HepG2 (cell line): ENCODE data around the gene SUSD2. TPM values are rescaled to one million over a fixed set of nuclear protein-coding genes. Genes with fewer than 3 reads are reported as not detected.

Source experiments
- ATAC-seq: fragments of 200-7000 bp; cut with Tn5 transposase; 3 replicates; pipeline ENCODE4 v1.9.1; 2020; ENCODE audit warnings: mild to moderate bottlenecking, moderate library complexity
- BruUV-seq: library from RNA; stranded (reverse); fragments of 400-500 nt; replicated peaks from 2 replicates; lab custom pipeline; 2021; lab: Mats Ljungman, UMichigan
- CTCF ChIA-PET: fragments of 300-600 bp; formaldehyde crosslinking; extraction: SDS; loops from one replicate; lab custom pipeline; 2021; ENCODE audit warnings: low total read pairs, inconsistent platforms, low intra/inter-chr PET ratio; lab: Yijun Ruan, JAX
- POLR2A ChIA-PET: fragments of 350-600 bp; sonication (Branson Sonifier 250); formaldehyde crosslinking; loops from one replicate; lab custom pipeline; 2020; ENCODE audit warnings: antibody characterized with exemption, inconsistent platforms; lab: Yijun Ruan, JAX
- DNase-seq: peaks from one replicate; pipeline ENCODE4 v3.0.0-alpha.2; 2015; ENCODE audit warnings: low spot score
- FAIRE-seq: peaks from 3 replicates; lab custom pipeline; 2011; peaks lifted over from hg19 to GRCh38; lab: Jason Lieb, UNC
- H2AFZ ChIP-seq: one replicate; pipeline ENCODE4 v1.6.1; 2011; ENCODE audit warnings: low read length, inconsistent platforms
- H3K27ac ChIP-seq: fragments of 300-600 bp; 3 replicates; pipeline ENCODE4 v1.8.0; 2011; ENCODE audit warnings: mixed run types, mild to moderate bottlenecking, mixed read lengths, low read length, inconsistent platforms; ENCODE audit not compliant: insufficient read depth; ENCODE audit errors: extremely low read length
- H3K27me3 ChIP-seq, 2 experiments: fragments of 200-600 bp in 1 of 2; 2 replicates in 1 of 2; 3 replicates in 1 of 2; pipeline versions ENCODE4 v1.6.0 to v1.8.0; 2011; ENCODE audit warnings: low read length in 2 of 2, mild to moderate bottlenecking in 2 of 2, moderate library complexity in 2 of 2, inconsistent platforms in 1 of 2; ENCODE audit not compliant: insufficient read depth in 2 of 2, control insufficient read depth in 1 of 2
- H3K36me3 ChIP-seq, 2 experiments: fragments of 200-600 bp in 1 of 2; replicated peaks in 1 of 2; 2 replicates in 1 of 2; 3 replicates in 1 of 2; pipeline versions ENCODE4 v1.5.1 to v1.8.0; 2011; ENCODE audit warnings: low read length in 2 of 2, inconsistent platforms in 1 of 2; ENCODE audit not compliant: insufficient read depth in 2 of 2, control insufficient read depth in 1 of 2
- H3K4me1 ChIP-seq: 2 replicates; pipeline ENCODE4 v1.5.1; 2012; ENCODE audit warnings: low read length, inconsistent platforms; ENCODE audit not compliant: insufficient read depth
- H3K4me2 ChIP-seq: 2 replicates; pipeline ENCODE4 v1.6.0; 2011; ENCODE audit warnings: low read depth, low read length, inconsistent platforms
- H3K4me3 ChIP-seq, 3 experiments: fragments of 200-600 bp in 1 of 3; sonication (generic), shearing (Covaris generic) in 1 of 3; replicated peaks in 1 of 3; 2 replicates each; pipeline ENCODE4 v1.5.1; 2011 to 2016; ENCODE audit warnings: low read length in 3 of 3, inconsistent platforms in 2 of 3, low read depth in 2 of 3, mild to moderate bottlenecking in 2 of 3, control low read depth in 1 of 3, mixed read lengths in 1 of 3; ENCODE audit not compliant: insufficient read depth in 1 of 3
- H3K79me2 ChIP-seq: one replicate; pipeline ENCODE4 v1.6.1; 2011; ENCODE audit warnings: low read length, inconsistent platforms; ENCODE audit not compliant: insufficient read depth
- H3K9ac ChIP-seq: 2 replicates; pipeline ENCODE4 v1.6.0; 2011; ENCODE audit warnings: mild to moderate bottlenecking, low read depth, low read length, inconsistent platforms; ENCODE audit not compliant: insufficient read depth
- H3K9me3 ChIP-seq: 2 replicates; pipeline ENCODE4 v1.5.1; 2012; ENCODE audit warnings: mild to moderate bottlenecking, low read length
- H4K20me1 ChIP-seq: 2 replicates; pipeline ENCODE4 v1.6.0; 2011; ENCODE audit warnings: inconsistent platforms, mild to moderate bottlenecking, low read length, moderate library complexity; ENCODE audit not compliant: insufficient read depth
- AGO2 ChIP-seq: fragments of 200-400 bp; formaldehyde crosslinking; optimal IDR thresholded peaks from 2 replicates; pipeline ENCODE3; 2017; ENCODE audit warnings: mild to moderate bottlenecking, low read depth, low read length, moderate library complexity
- RBM22 ChIP-seq: fragments of 200-400 bp; formaldehyde crosslinking; optimal IDR thresholded peaks from 2 replicates; pipeline ENCODE3; 2017; ENCODE audit warnings: mild to moderate bottlenecking, low read length, moderate library complexity
- SCMH1 ChIP-seq: sonication (generic); formaldehyde crosslinking; IDR thresholded peaks from 2 replicates; pipeline ENCODE4 v1.9.0; 2021; ENCODE audit warnings: missing genetic modification reagents, mild to moderate bottlenecking, borderline replicate concordance
- ZNF572 ChIP-seq: sonication (generic); formaldehyde crosslinking; IDR thresholded peaks from 2 replicates; pipeline ENCODE4 v1.5.1; 2020; ENCODE audit warnings: mild to moderate bottlenecking, missing genetic modification reagents
- WGBS: methylation state at CpG from one replicate; pipeline ENCODE4 v1.1.6; 2017; ENCODE audit warnings: low lambda C conversion rate; 5-methylcytosine and 5-hydroxymethylcytosine counted together
- in situ Hi-C: cut with HindIII; loops from 2 replicates; pipeline ENCODE4 v1.10.0; 2017; ENCODE audit warnings: low pct_unique_long_range_greater_than_20kb; ENCODE audit not compliant: extremely low pct_ligation_motif_present
- intact Hi-C: fragments of 100-400 bp; cut with micrococcal nuclease; formaldehyde crosslinking; loops from one replicate; pipeline ENCODE4 v1.10.0; 2022; ENCODE audit not compliant: unreplicated experiment
- polyA plus RNA-seq, 8 experiments: library from polyadenylated mRNA; depleted of rRNA in 3 of 8; stranded (reverse) in 7 of 8; unstranded in 1 of 8; fragments of >200 nt; fragmentation: Illumina TruSeq in 4 of 8; extraction: Trizol in 4 of 8; gene quantifications; 2 replicates each; pipeline versions ENCODE4 v1.2.1 to v1.2.3, GENCODE V29; 2011 to 2016; ENCODE audit warnings: low read depth in 4 of 8, missing spikeins in 1 of 8, mixed read lengths in 1 of 8; ENCODE audit not compliant: insufficient read depth in 1 of 8
- total RNA-seq, 5 experiments: library from RNA; depleted of rRNA; stranded (reverse); fragments of >200 nt; fragmentation: Illumina TruSeq; extraction: Trizol; gene quantifications; 2 replicates each; pipeline ENCODE4 v1.2.3, GENCODE V29; 2016; ENCODE audit warnings: low read depth in 1 of 5
- TF ChIP-seq, protein P1 (sequence below): sonication (generic); formaldehyde crosslinking; IDR thresholded peaks from 2 replicates; pipeline ENCODE4 v1.5.1; 2020; ENCODE audit warnings: missing genetic modification reagents, mild to moderate bottlenecking, borderline replicate concordance

Gene SUSD2
- total and polyA plus RNA-seq, 2 of the 13 experiments (the other 11 are each of a cell fraction or from before 2014, with no cell fraction given): 2.1 to 11.0 TPM

DNA sequence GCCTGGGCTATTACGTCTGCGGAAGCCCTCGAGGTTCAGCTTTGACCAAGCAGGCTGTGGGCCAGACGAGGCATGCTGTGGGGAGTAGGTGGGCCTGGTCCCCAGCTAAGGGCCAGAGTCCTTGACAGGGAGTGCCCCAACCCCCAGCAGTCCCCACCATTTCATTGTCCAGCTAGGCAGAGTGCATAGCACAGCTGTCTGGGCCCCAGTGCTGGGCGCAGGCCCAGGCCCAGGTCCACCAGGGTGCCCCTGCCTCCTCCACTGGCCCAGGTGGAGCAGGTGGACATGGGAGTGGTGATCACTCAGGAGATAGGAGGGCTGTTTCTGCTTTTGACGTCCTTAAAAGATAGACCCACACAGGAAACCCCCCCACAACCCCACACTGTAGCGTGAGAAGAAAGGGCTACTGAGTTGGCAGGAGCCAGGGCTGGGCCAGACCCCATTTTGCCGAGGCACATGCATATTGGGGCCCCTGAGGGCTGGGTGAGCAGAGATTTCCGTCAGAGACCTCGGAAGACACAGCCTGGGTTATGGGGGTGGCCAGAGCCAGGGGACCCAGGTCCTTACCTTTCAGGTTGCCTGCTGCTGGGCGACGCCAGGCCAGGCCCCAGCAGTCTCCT, 11.7 kb upstream of the SUSD2 start:
- ChIA-PET POLR2A (no interaction called here), CTCF (no interaction called here)
- no peaks in the 10 kb centered on the region for H3K9me3 ChIP-seq
- H3K27me3 ChIP-seq: no peaks in the 10 kb centered on the region
- H3K9ac ChIP-seq: no peak overlapping the region
- no peak overlapping the region for H2AFZ ChIP-seq
- no peaks in the 10 kb centered on the region for H3K4me1 ChIP-seq
- H3K36me3 ChIP-seq: peaks cover 36 to 77% of the 10 kb centered on the region in 2 experiments; a peak in 4 of 5 replicates
- ATAC-seq (no peak; the same call in 2 of the 3 replicates), FAIRE-seq (no peak), DNase-seq (no peak)
- no TSS peak for BruUV-seq
- TF ChIP-seq ZNF572 (CRISPR knock-in tag): no peak
- peak; percentile 59 for TF ChIP-seq AGO2
- TF ChIP-seq SCMH1 (CRISPR knock-in tag): no peak
- no peak overlapping the region for H3K4me2 ChIP-seq
- no peaks in the 10 kb centered on the region for H3K79me2 ChIP-seq
- intact Hi-C loops (no loop called here), in situ Hi-C loops (no loop called here)
- no peak overlapping the region for H3K4me3 ChIP-seq
- no peak overlapping the region for H3K27ac ChIP-seq
- 91% methylated on average over 6 of the region's 12 CpGs for WGBS
- peaks cover under 1% of the 10 kb centered on the region; the same call in 1 of the 2 replicates for H4K20me1 ChIP-seq

DNA sequence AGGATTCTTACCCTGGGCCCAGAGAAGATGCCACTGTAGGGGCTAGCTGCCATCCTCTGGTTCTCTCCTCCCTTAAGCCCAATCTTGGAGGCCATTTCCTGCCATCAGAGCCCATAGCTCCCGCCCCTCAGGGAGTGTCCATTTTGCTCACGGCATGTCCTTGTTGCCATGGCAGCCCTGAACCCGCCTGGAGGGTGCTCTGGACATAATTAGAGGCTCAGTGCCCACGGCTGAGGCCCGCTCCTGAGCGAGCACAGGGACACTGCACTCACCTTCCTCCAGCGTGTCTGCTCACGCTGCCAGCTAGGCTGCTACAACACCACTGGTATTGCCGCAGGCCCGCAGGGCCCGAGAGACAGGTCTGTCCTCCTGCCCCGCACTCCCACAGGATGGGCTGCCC, 11.1 kb upstream of the SUSD2 start:
- no peak overlapping the region for H3K4me3 ChIP-seq
- intact Hi-C loops (no loop called here), in situ Hi-C loops (no loop called here)
- H2AFZ ChIP-seq: no peak overlapping the region
- DNase-seq (no peak), ATAC-seq (no peak), FAIRE-seq (no peak)
- no peaks in the 10 kb centered on the region for H3K9me3 ChIP-seq
- no peak overlapping the region for H3K4me2 ChIP-seq
- BruUV-seq: no TSS peak
- H3K27me3 ChIP-seq: no peaks in the 10 kb centered on the region
- H3K27ac ChIP-seq: no peak overlapping the region
- POLR2A ChIA-PET: no interaction called here
- CTCF ChIA-PET: no interaction called here
- H4K20me1 ChIP-seq: peaks cover 6% of the 10 kb centered on the region; the same call in 1 of the 2 replicates
- no peaks in the 10 kb centered on the region for H3K79me2 ChIP-seq
- no peaks in the 10 kb centered on the region for H3K4me1 ChIP-seq
- TF ChIP-seq, protein P1, sequence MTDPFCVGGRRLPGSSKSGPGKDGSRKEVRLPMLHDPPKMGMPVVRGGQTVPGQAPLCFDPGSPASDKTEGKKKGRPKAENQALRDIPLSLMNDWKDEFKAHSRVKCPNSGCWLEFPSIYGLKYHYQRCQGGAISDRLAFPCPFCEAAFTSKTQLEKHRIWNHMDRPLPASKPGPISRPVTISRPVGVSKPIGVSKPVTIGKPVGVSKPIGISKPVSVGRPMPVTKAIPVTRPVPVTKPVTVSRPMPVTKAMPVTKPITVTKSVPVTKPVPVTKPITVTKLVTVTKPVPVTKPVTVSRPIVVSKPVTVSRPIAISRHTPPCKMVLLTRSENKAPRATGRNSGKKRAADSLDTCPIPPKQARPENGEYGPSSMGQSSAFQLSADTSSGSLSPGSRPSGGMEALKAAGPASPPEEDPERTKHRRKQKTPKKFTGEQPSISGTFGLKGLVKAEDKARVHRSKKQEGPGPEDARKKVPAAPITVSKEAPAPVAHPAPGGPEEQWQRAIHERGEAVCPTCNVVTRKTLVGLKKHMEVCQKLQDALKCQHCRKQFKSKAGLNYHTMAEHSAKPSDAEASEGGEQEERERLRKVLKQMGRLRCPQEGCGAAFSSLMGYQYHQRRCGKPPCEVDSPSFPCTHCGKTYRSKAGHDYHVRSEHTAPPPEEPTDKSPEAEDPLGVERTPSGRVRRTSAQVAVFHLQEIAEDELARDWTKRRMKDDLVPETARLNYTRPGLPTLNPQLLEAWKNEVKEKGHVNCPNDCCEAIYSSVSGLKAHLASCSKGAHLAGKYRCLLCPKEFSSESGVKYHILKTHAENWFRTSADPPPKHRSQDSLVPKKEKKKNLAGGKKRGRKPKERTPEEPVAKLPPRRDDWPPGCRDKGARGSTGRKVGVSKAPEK: no peak
- peak; percentile 32 for TF ChIP-seq RBM22
- H3K36me3 ChIP-seq: peaks cover 32 to 75% of the 10 kb centered on the region in 2 experiments; a peak in 4 of 5 replicates
- WGBS: 97% methylated on average over 6 of the region's 12 CpGs
- no peak overlapping the region for H3K9ac ChIP-seq
